Measurements from ENCODE around the gene POC1A.

- TF ChIP-seq ZNF274 (IDR thresholded peaks at IDR 0.05; ENCODE audit: low read depth, low read length) (no peak), SUZ12 (IDR thresholded peaks at IDR 0.05; ENCODE audit: extremely low read depth, insufficient read depth, insufficient read length) (no peak)
These were observed 128.2 kb downstream of the POC1A start for GRCh38 chr3:52026041-52026440.

Data from NT2/D1 (cell line).